Endothelial cell of coronary artery (primary cell): ENCODE data around the gene PCNT. TPM values are rescaled to one million over a fixed set of nuclear protein-coding genes. Genes with fewer than 3 reads are reported as not detected.

Experiments
- total RNA-seq: library from RNA; depleted of rRNA; stranded (reverse); fragments of >200 nt; gene quantifications from 2 replicates; pipeline ENCODE4 v1.2.3, GENCODE V29; 2014

PCNT gene, protein sequence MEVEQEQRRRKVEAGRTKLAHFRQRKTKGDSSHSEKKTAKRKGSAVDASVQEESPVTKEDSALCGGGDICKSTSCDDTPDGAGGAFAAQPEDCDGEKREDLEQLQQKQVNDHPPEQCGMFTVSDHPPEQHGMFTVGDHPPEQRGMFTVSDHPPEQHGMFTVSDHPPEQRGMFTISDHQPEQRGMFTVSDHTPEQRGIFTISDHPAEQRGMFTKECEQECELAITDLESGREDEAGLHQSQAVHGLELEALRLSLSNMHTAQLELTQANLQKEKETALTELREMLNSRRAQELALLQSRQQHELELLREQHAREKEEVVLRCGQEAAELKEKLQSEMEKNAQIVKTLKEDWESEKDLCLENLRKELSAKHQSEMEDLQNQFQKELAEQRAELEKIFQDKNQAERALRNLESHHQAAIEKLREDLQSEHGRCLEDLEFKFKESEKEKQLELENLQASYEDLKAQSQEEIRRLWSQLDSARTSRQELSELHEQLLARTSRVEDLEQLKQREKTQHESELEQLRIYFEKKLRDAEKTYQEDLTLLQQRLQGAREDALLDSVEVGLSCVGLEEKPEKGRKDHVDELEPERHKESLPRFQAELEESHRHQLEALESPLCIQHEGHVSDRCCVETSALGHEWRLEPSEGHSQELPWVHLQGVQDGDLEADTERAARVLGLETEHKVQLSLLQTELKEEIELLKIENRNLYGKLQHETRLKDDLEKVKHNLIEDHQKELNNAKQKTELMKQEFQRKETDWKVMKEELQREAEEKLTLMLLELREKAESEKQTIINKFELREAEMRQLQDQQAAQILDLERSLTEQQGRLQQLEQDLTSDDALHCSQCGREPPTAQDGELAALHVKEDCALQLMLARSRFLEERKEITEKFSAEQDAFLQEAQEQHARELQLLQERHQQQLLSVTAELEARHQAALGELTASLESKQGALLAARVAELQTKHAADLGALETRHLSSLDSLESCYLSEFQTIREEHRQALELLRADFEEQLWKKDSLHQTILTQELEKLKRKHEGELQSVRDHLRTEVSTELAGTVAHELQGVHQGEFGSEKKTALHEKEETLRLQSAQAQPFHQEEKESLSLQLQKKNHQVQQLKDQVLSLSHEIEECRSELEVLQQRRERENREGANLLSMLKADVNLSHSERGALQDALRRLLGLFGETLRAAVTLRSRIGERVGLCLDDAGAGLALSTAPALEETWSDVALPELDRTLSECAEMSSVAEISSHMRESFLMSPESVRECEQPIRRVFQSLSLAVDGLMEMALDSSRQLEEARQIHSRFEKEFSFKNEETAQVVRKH (N-terminal part only)
- total RNA-seq: 20.6 and 24.3 TPM in 2 replicates

DNA sequence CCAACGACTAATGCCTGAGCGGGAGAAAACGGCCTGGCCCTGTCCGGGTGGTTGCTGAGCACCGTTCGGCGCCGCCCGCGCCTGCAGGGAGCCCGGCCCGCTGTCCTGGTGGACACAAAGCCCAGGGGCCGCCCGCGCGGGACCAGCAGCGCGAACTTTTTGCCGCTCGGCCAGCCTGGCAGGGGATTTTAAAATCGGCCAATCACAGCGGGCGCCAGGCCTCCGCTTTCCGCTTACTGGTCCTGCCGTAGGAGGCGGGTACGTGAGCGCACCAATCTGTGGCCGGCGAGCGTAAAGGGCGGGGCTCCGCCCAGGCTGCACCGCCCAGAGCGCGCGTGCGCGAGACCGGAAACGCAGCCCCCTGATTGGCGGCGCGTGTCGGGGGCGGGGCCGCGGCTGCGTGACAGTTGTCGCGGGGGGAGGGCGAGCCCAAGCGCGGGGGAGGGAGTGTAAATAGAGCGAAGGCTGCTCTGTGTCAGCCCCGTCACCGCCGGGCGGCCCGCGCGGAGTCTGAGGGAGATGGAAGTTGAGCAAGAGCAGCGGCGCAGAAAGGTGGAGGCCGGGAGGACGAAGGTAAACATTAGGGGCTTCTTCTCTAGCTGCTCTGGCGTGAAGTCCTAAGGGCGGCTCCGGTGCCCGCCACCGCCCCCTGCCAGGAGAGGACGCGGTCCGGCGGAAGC, at the start of gene PCNT, which contains the start of gene C21orf58:
TSS of gene PCNT (plus strand) at position 447 of the 680 bp plus-strand sequence. CDS start at position 520, 73 bp downstream.
TSS of gene C21orf58 (minus strand) at position 161 of the 680 bp plus-strand sequence. CDS start 1,132 bp downstream, outside the sequence.

DNA sequence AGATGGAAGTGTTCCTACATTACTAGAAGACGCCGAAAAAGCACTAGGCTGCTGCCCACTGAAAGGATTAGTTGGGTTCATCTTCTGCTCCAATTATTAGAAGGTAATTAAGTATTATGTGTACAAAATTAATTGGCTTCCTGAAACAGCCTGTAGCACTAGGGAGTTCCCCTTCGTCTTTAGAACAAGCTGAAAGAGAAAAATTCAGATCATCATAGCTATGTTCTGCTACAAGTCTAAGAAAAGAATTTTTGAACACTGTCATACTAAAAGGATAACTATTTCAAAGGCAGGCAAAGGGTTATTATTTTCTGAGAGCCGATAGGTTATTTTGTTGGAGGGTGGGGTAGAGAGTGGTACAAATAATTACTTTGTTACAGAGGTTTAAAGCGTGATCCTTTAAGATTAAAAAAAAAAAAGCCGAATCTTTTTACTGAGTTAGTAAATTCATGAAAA, 38.7 kb upstream of the PCNT start, which contains the start of gene MCM3AP:
TSS of gene MCM3AP (minus strand) at position 406 of the 456 bp plus-strand sequence. CDS start at position 81, 325 bp downstream.

DNA sequence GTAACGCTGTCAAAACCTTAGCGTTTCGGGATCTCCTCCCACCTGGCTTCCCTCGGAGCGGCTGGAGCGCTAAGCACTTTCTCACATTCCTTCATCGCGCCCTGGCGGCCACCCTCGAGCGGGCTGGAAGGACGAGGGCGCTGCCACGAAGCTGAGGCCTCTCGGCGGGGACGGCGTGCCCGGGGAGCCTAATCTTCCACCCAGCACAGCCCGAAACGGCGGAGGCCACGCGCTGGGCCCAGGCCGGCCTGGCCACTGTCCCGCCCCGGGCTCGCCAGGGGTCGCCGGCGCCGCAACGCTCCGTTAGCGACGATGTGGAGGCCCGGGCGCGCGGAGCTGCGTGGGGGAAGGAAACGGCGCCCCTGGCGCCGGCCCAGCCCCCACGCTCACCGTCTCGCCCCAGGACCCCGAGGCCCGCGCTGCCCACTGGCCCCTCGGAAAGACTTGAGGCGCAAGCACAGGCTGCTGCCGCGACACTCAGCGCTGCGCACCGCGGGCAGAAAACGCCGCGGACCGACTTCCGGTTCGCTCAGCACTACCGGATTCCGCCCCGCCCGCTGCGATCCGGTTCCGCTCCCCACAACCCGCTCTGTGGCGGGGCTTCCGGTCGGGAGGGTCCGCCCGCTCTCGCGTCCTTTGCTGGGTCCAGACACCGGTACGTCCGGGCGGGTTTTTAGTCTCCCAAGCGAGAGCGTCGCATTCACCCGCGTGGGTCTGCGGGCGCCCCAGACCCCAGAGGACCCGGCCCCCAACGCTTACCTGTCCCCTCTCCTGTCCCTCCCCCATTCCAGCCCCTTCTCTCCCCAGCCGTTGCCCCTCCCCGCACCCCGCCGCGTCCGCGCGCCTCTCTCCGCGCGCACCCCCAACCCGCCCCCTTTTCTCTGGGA, 38.0 kb upstream of the PCNT start, which contains the start of gene YBEY:
TSS of gene YBEY (plus strand) at position 582 of the 887 bp plus-strand sequence. CDS start 572 bp downstream, outside the sequence.

DNA sequence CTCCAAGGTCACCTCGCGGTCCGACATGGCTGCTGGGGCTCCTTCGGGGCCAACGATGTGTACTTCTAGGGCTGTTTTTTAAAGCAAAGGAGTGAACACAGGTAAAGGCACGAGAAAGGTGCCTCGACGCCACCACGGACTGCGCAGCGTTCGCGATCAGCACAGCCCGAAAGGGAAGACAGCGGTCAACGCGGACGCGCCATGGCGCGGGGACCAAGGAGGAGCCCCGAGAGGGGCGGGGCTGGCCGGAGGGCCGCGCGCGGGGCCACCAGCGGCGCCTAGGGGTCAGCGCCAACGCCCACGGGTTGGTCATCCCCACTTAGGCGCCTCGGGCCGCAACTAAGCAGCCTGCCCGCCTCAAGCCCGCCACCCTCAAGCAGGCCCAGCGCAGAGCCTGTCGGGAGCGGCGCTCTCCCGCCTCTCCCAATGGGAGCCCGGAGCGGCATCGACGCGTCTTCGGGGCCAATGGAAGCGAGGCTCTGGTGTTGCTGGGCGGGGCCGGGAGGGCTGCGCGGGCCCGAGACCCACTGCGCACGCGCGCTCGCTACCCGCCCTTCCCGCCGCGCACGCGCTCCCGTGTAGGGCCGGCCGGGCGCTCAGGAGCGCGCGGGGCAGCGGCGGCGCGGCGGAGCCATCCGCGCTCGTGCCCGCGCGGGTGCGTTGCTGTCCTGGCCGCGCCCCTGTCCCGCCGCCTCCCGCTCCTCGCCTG, 134.5 kb downstream of the PCNT start, which contains the start of gene DIP2A:
TSS of gene DIP2A (plus strand) at position 577 of the 709 bp plus-strand sequence. CDS start 241 bp downstream, outside the sequence.

Other genes starting within 250 kb of the PCNT start
- gene COL6A2, start 226.0 kb upstream of the PCNT start, total RNA-seq: 1.1 and 69.6 TPM in 2 replicates
- 0.09 and 0.18 TPM in 2 replicates for gene FTCD, start 168.6 kb upstream of the PCNT start, total RNA-seq
- gene SPATC1L, start 139.7 kb upstream of the PCNT start, total RNA-seq: 4.0 and 6.7 TPM in 2 replicates
- 32.6 and 34.8 TPM in 2 replicates for gene LSS, start 95.4 kb upstream of the PCNT start, total RNA-seq
- gene MCM3AP, start 38.5 kb upstream of the PCNT start, total RNA-seq: 66.5 and 76.3 TPM in 2 replicates
- gene YBEY, start 37.8 kb upstream of the PCNT start, total RNA-seq: 4.6 and 10.8 TPM in 2 replicates
- 2.8 and 3.7 TPM in 2 replicates for gene C21orf58, start 286 bp upstream of the PCNT start, total RNA-seq
- gene DIP2A, start 134.7 kb downstream of the PCNT start, total RNA-seq: 26.6 and 38.4 TPM in 2 replicates